IMR-90 (cell line): ENCODE data around the gene MSH5. TPM values are rescaled to one million over a fixed set of nuclear protein-coding genes. Genes with fewer than 3 reads are reported as not detected.

Experiments used
- ATAC-seq: fragments of 200-7000 bp; cut with Tn5 transposase; 2 replicates; pipeline ENCODE4 v1.9.1; 2020; ENCODE audit warnings: low read depth, mild to moderate bottlenecking, moderate library complexity
- BruUV-seq: library from RNA; stranded (reverse); fragments of 400-500 nt; replicated peaks from 2 replicates; lab custom pipeline; 2021; lab: Mats Ljungman, UMichigan
- CTCF ChIA-PET: fragments of 300-600 bp; formaldehyde crosslinking; extraction: SDS; loops from one replicate; lab custom pipeline; 2021; ENCODE audit warnings: antibody characterized with exemption; lab: Yijun Ruan, JAX
- POLR2A ChIA-PET: fragments of 300-600 bp; sonication (Branson Sonifier 250); formaldehyde crosslinking; loops from one replicate; lab custom pipeline; 2022; ENCODE audit warnings: antibody characterized with exemption; ENCODE audit not compliant: unreplicated experiment; lab: Charles Lee
- DNase-seq: peaks from one replicate; pipeline ENCODE4 v3.0.0; 2013
- H2AFZ ChIP-seq: replicated peaks from 2 replicates; pipeline ENCODE3; 2013; ENCODE audit warnings: low read length, mild to moderate bottlenecking; ENCODE audit not compliant: poor library complexity
- H2AK5ac ChIP-seq: 2 replicates; pipeline ENCODE4 v1.6.1; 2013; ENCODE audit warnings: low read depth, low read length, inconsistent platforms
- H2AK9ac ChIP-seq: replicated peaks from 2 replicates; pipeline ENCODE3; 2013; ENCODE audit warnings: mild to moderate bottlenecking, low read depth, low read length, moderate library complexity; ENCODE audit not compliant: poor library complexity
- H2BK120ac ChIP-seq: 2 replicates; pipeline ENCODE4 v1.6.1; 2013; ENCODE audit warnings: low read depth, low read length, inconsistent platforms
- H2BK15ac ChIP-seq: 3 replicates; pipeline ENCODE4 v1.6.1; 2013; ENCODE audit warnings: low read depth, low read length, inconsistent platforms
- H2BK20ac ChIP-seq: 2 replicates; pipeline ENCODE4 v1.6.1; 2013; ENCODE audit warnings: low read depth, mild to moderate bottlenecking, inconsistent platforms, low read length, moderate library complexity
- H2BK5ac ChIP-seq: 2 replicates; pipeline ENCODE4 v1.6.1; 2013; ENCODE audit warnings: mild to moderate bottlenecking, low read depth, low read length, inconsistent platforms; ENCODE audit not compliant: poor library complexity, severe bottlenecking
- H3K14ac ChIP-seq: replicated peaks from 2 replicates; pipeline ENCODE4 v1.6.1; 2013; ENCODE audit warnings: low read depth, low read length, inconsistent platforms
- H3K18ac ChIP-seq: 2 replicates; pipeline ENCODE4 v1.6.1; 2013; ENCODE audit warnings: low read depth, low read length, control low read depth
- H3K23ac ChIP-seq: 2 replicates; pipeline ENCODE4 v1.6.1; 2013; ENCODE audit warnings: low read depth, low read length, inconsistent platforms
- H3K27ac ChIP-seq: 2 replicates; pipeline ENCODE4 v1.5.1; 2013; ENCODE audit warnings: mild to moderate bottlenecking, control low read depth, low read length; ENCODE audit not compliant: insufficient read depth
- H3K27me3 ChIP-seq: 2 replicates; pipeline ENCODE4 v1.6.1; 2013; ENCODE audit warnings: low read length; ENCODE audit not compliant: control insufficient read depth, insufficient read depth
- H3K36me3 ChIP-seq: 2 replicates; pipeline ENCODE4 v1.6.1; 2013; ENCODE audit warnings: low read length, mixed read lengths; ENCODE audit not compliant: control insufficient read depth, insufficient read depth
- H3K4ac ChIP-seq: 2 replicates; pipeline ENCODE4 v1.6.1; 2013; ENCODE audit warnings: low read depth, low read length, inconsistent platforms
- H3K4me1 ChIP-seq: 2 replicates; pipeline ENCODE4 v1.6.1; 2013; ENCODE audit warnings: low read length, mixed read lengths; ENCODE audit not compliant: control insufficient read depth, insufficient read depth
- H3K4me2 ChIP-seq: 2 replicates; pipeline ENCODE4 v1.6.1; 2013; ENCODE audit warnings: low read depth, mild to moderate bottlenecking, control low read depth, low read length, moderate library complexity
- H3K4me3 ChIP-seq: 2 replicates; pipeline ENCODE4 v1.5.1; 2013; ENCODE audit warnings: low read depth, mild to moderate bottlenecking, control low read depth, low read length, moderate library complexity; ENCODE audit not compliant: insufficient read depth
- H3K56ac ChIP-seq: 2 replicates; pipeline ENCODE4 v1.6.1; 2013; ENCODE audit warnings: low read length, inconsistent platforms; ENCODE audit not compliant: insufficient read depth; ENCODE audit errors: extremely low read depth
- H3K79me1 ChIP-seq, 2 experiments: 2 replicates each; pipeline ENCODE4 v1.6.1; 2013; ENCODE audit warnings: low read length in 2 of 2, inconsistent platforms in 1 of 2, low read depth in 1 of 2
- H3K9ac ChIP-seq: 2 replicates; pipeline ENCODE4 v1.6.1; 2013; ENCODE audit warnings: low read depth, low read length, control low read depth
- H3K9me1 ChIP-seq: 2 replicates; pipeline ENCODE4 v1.6.1; 2013; ENCODE audit warnings: low read length, inconsistent platforms; ENCODE audit not compliant: insufficient read depth
- H3K9me3 ChIP-seq: 2 replicates; pipeline ENCODE4 v1.6.1; 2013; ENCODE audit warnings: low read length; ENCODE audit not compliant: control insufficient read depth, insufficient read depth
- H4K20me1 ChIP-seq: 2 replicates; pipeline ENCODE4 v1.6.1; 2013; ENCODE audit warnings: low read length, inconsistent platforms; ENCODE audit not compliant: insufficient read depth
- H4K5ac ChIP-seq: 2 replicates; pipeline ENCODE4 v1.6.1; 2013; ENCODE audit warnings: mild to moderate bottlenecking, low read depth, low read length, control low read depth
- H4K8ac ChIP-seq, 2 experiments: 2 replicates each; pipeline ENCODE4 v1.6.1; 2013; ENCODE audit warnings: low read depth in 2 of 2, low read length in 2 of 2, control low read depth in 1 of 2, inconsistent platforms in 1 of 2
- H4K91ac ChIP-seq: 2 replicates; pipeline ENCODE4 v1.6.1; 2013; ENCODE audit warnings: low read depth, low read length, inconsistent platforms; ENCODE audit not compliant: insufficient read depth
- CEBPB ChIP-seq: IDR thresholded peaks from 2 replicates; pipeline ENCODE4 v1.6.1; 2012; ENCODE audit warnings: low read depth, low read length, improper control_type of control experiment
- CHD1 ChIP-seq: IDR thresholded peaks from 2 replicates; pipeline ENCODE4 v1.6.1; 2012; ENCODE audit warnings: low read depth, low read length, improper control_type of control experiment
- MAZ ChIP-seq: IDR thresholded peaks from 2 replicates; pipeline ENCODE4 v1.6.1; 2012; ENCODE audit warnings: low read depth, mild to moderate bottlenecking, low read length, improper control_type of control experiment, moderate library complexity, borderline replicate concordance
- SMC3 ChIP-seq: fragments of 150-350 bp; IDR thresholded peaks from 2 replicates; pipeline ENCODE4 v1.6.1; 2016; ENCODE audit warnings: low read depth, mild to moderate bottlenecking, antibody characterized with exemption, low read length, moderate library complexity
- WGBS, 2 experiments: methylation state at CpG; one replicate each; pipeline versions ENCODE4 v1.1.5 to v1.1.7; 2013; ENCODE audit warnings: missing lambda C conversion rate in 2 of 2; ENCODE audit not compliant: insufficient read length in 1 of 2; ENCODE audit errors: extremely low coverage in 2 of 2; 5-methylcytosine and 5-hydroxymethylcytosine counted together
- dilution Hi-C: fragments of 300-500 bp; cut with HindIII; formaldehyde crosslinking; loops from one replicate; pipeline ENCODE4 v1.14.3; 2018; ENCODE audit warnings: low sequenced_read_pairs; ENCODE audit not compliant: unreplicated experiment
- in situ Hi-C: fragments of 300-500 bp; cut with MboI; formaldehyde crosslinking; loops from 3 replicates; pipeline ENCODE4 v1.14.3; 2019; ENCODE audit warnings: low sequenced_read_pairs, inconsistent platforms, mixed read lengths
- intact Hi-C: fragments of 100-400 bp; cut with micrococcal nuclease; formaldehyde crosslinking; loops from 2 replicates; pipeline ENCODE4 v1.10.0; 2022
- polyA plus RNA-seq, 3 experiments: library from polyadenylated mRNA; depleted of rRNA; stranded (reverse); fragments of >200 nt; gene quantifications; 2 replicates each; pipeline ENCODE4 v1.2.3, GENCODE V29; 2012; ENCODE audit warnings: low replicate concordance in 1 of 3
- total RNA-seq: library from RNA; depleted of rRNA; stranded (reverse); fragments of >200 nt; gene quantifications from 2 replicates; pipeline ENCODE4 v1.2.3, GENCODE V29; 2012
- TF ChIP-seq, protein P1 (sequence below): conservative IDR thresholded peaks from 2 replicates; pipeline ENCODE4 v1.5.1; 2012; ENCODE audit warnings: mild to moderate bottlenecking, low read depth, low read length, improper control_type of control experiment
- TF ChIP-seq, protein P2 (sequence below): fragments of 150-350 bp; IDR thresholded peaks from 2 replicates; pipeline ENCODE4 v1.6.1; 2016; ENCODE audit warnings: low read depth, mild to moderate bottlenecking, low read length, moderate library complexity, borderline replicate concordance

MSH5 gene
- total and polyA plus RNA-seq, 2 of the 4 experiments (the other 2 are of a cell fraction), result 5.6 to 15.7 TPM

DNA sequence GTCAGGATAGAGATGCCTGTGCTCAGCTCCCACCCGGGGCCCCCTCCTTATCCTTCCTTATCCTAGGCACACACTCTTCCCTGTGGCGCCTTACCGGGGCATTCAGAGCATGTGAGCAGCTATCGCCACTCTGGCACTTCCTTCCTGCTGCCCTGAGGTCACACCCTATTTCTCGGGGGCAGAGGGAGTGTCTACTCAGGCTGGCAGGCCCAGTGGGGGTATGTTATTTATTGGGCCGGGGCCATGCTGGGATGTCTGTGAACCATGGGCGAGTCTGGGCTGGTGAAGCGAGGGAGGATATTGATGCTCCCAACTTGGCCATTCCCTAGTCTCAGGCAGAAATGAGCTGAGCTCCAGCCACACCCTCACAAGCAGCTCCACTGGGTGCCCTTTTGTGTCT, 28.6 kb upstream of the MSH5 start:
- DNase-seq (no peak), ATAC-seq (no peak)
- Histone ChIP-seq H3K4me1 (no peaks in the 10 kb centered on the region), H3K79me1 (no peaks in the 10 kb centered on the region), H3K36me3 (no peaks in the 10 kb centered on the region), H3K4ac (no peak overlapping the region), H2AK9ac (no peak overlapping the region), H4K8ac (no peak overlapping the region), H2AK5ac (no peak overlapping the region), H2BK20ac (no peak overlapping the region), H2BK5ac (no peak overlapping the region), H3K4me2 (no peak overlapping the region), H3K27ac (no peak overlapping the region), H4K20me1 (no peaks in the 10 kb centered on the region; the same call in 1 of the 2 replicates), H3K4me3 (no peak overlapping the region), H4K91ac (no peak overlapping the region), H2AFZ (no peak overlapping the region), H3K14ac (no peak overlapping the region), H4K5ac (no peak overlapping the region), H3K9ac (no peak overlapping the region), H3K56ac (no peak overlapping the region), H3K9me3 (no peaks in the 10 kb centered on the region), H2BK120ac (no peak overlapping the region), H3K18ac (no peak overlapping the region), H3K9me1 (no peaks in the 10 kb centered on the region), H2BK15ac (no peak overlapping the region), H3K23ac (no peak overlapping the region), H3K27me3 (peaks cover 35% of the 10 kb centered on the region)
- in situ Hi-C loops, result no loop called here
- WGBS, 2 experiments, result no CpG with 5 or more reads among the region's 8 CpGs
- dilution Hi-C loops, result no loop called here
- POLR2A ChIA-PET, result no interaction called here
- BruUV-seq, result no TSS peak
- intact Hi-C loops, result no loop called here
- TF ChIP-seq CEBPB (no peak), MAZ (no peak), SMC3 (no peak), CHD1 (no peak)
- TF ChIP-seq, protein P1, sequence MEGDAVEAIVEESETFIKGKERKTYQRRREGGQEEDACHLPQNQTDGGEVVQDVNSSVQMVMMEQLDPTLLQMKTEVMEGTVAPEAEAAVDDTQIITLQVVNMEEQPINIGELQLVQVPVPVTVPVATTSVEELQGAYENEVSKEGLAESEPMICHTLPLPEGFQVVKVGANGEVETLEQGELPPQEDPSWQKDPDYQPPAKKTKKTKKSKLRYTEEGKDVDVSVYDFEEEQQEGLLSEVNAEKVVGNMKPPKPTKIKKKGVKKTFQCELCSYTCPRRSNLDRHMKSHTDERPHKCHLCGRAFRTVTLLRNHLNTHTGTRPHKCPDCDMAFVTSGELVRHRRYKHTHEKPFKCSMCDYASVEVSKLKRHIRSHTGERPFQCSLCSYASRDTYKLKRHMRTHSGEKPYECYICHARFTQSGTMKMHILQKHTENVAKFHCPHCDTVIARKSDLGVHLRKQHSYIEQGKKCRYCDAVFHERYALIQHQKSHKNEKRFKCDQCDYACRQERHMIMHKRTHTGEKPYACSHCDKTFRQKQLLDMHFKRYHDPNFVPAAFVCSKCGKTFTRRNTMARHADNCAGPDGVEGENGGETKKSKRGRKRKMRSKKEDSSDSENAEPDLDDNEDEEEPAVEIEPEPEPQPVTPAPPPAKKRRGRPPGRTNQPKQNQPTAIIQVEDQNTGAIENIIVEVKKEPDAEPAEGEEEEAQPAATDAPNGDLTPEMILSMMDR, result no peak
- TF ChIP-seq, protein P2, sequence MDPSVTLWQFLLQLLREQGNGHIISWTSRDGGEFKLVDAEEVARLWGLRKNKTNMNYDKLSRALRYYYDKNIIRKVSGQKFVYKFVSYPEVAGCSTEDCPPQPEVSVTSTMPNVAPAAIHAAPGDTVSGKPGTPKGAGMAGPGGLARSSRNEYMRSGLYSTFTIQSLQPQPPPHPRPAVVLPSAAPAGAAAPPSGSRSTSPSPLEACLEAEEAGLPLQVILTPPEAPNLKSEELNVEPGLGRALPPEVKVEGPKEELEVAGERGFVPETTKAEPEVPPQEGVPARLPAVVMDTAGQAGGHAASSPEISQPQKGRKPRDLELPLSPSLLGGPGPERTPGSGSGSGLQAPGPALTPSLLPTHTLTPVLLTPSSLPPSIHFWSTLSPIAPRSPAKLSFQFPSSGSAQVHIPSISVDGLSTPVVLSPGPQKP, result no peak
- CTCF ChIA-PET, result interaction anchor here (0.6 kb wide), 1 partner anchor 132 kb away, joined by 3 read pairs; no protein-coding TSS in a partner anchor
